Mucosa of descending colon (tissue), 3 donors: ENCODE results near the gene EIF3CL. TPM values are rescaled to one million over a fixed set of nuclear protein-coding genes. Genes with fewer than 3 reads are reported as not detected.
A peak's percentile ranks its signal among the peaks of the same experiment; 100 is the strongest.
"Not testable (repeated sequence)": the region's sequence is repeated elsewhere in the genome, so short reads cannot be mapped to it uniquely, and the experiment has no call there.

Experiments
- ATAC-seq: fragments of 200-7000 bp; cut with Tn5 transposase; one replicate; pipeline ENCODE4 v1.9.1; 2020; ENCODE audit warnings: mild to moderate bottlenecking, moderate library complexity
- DNase-seq, 3 donors: peaks; one replicate each; pipeline ENCODE4 v3.0.0-alpha.2; 2020
- H3K36me3 ChIP-seq: fragments of 200-600 bp; one replicate; pipeline ENCODE4 v1.8.0; 2021; ENCODE audit warnings: low read depth, mild to moderate bottlenecking
- H3K4me1 ChIP-seq: fragments of 200-600 bp; one replicate; pipeline ENCODE4 v1.8.0; 2021; ENCODE audit warnings: low read depth, mild to moderate bottlenecking
- H3K4me3 ChIP-seq: fragments of 200-600 bp; one replicate; pipeline ENCODE4 v1.8.0; 2021; ENCODE audit warnings: mild to moderate bottlenecking
- H3K9me3 ChIP-seq: fragments of 200-600 bp; one replicate; pipeline ENCODE4 v1.8.0; 2021; ENCODE audit warnings: mild to moderate bottlenecking
- intact Hi-C, 2 donors: fragments of 100-400 bp; cut with DNase I in 1 of 2; cut with micrococcal nuclease in 1 of 2; formaldehyde crosslinking; loops; one replicate each; pipeline versions ENCODE4 v1.11.0 to v1.11.1; 2022; cut with DNase I, micrococcal nuclease
- total RNA-seq, 3 donors: library from RNA; stranded (reverse); fragmentation: NEBNext Ultra II Directional in 2 of 3; extraction: Animal tissue kit (Norgen Biotek cat#: 25700) in 2 of 3; gene quantifications; one replicate each; pipeline versions ENCODE4 v1.2.1 to v1.2.4, GENCODE V29; 2021 to 2023
- donor health status: DM: no; HTN: no; CAD: no; lungs with moderate emphysema.
- donor health status: DM: no; HTN: no; CAD: no.
- donor health status: DM: no; HTN: yes; CAD: no.

EIF3CL gene
- total RNA-seq, 3 donors from 2014 or later, result 36.5 to 104 (median 52.4) TPM

DNA sequence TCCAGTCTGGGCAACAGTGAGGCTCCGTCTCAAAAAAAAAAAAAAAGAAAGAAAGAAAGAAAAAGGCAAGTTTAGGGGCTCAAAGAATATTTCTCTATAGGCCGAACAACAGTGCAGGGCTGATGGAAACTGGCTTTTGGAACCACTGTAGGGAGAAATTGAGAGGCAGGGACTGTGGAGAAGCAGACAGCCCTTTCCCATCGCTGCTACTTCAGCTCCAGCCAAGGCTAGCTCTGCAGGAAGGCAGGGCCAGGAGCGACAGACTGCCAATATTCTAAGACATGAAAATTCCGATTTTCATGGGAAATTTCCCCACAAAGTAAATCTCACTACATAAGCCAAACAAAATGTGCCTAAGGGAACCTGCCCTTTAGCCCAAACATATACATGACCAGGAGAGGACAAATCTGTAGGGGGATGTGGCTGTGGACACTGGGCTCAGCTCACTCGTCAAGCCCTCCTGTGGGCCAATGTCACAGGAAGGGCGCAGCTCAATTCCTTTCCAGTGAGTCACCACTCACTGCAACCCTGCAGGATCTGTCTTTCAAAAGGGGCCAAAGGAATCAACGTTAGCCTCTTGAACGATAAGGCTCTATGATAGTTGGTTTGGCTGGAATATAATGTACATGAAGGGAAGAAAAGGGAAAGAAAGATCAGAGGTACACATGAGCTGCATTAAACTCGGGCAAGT, 21.3 kb downstream of the EIF3CL start:
- H3K4me3 ChIP-seq, H3K4me1 ChIP-seq, DNase-seq, ATAC-seq, H3K36me3 ChIP-seq, intact Hi-C loops, H3K9me3 ChIP-seq: not testable (repeated sequence)

DNA sequence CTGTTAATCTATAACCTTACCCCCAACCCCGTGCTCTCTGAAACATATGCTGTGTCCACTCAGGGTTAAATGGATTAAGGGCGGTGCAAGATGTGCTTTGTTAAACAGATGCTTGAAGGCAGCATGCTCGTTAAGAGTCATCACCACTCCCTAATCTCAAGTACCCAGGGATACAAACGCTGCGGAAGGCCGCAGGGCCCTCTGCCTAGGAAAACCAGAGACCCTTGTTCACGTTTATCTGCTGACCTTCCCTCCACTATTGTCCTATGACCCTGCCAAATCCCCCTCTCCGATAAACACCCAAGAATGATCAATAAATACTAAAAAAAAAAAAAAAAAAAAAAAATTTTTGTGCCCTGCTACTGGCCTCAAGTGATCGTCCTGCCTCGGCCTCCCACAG, 25.8 kb downstream of the EIF3CL start:
- H3K4me1 ChIP-seq, H3K4me3 ChIP-seq, intact Hi-C loops, ATAC-seq, DNase-seq, H3K36me3 ChIP-seq, H3K9me3 ChIP-seq: not testable (repeated sequence)

DNA sequence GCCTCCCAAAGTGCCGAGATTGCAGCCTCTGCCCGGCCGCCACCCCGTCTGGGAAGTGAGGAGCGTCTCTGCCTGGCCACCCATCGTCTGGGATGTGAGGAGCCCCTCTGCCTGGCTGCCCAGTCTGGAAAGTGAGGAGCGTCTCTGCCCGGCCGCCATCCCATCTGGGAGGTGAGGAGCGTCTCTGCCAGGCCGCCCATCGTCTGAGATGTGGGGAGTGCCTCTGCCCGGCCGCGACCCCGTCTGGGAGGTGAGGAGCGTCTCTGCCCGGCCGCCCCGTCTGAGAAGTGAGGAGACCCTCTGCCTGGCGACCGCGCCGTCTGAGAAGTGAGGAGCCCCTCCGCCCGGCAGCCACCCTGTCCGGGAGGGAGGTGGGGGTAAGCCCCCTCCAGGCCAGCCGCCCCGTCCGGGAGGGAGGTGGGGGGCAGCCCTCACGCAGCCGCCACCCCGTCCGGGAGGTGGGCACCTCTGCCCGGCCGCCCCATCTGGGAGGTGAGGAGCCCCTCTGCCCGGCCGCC, 26.5 kb downstream of the EIF3CL start:
- H3K9me3 ChIP-seq, H3K4me1 ChIP-seq, H3K36me3 ChIP-seq, ATAC-seq, H3K4me3 ChIP-seq, intact Hi-C loops: not testable (repeated sequence)
- peak in 1 of 3 donors; percentile 36 for DNase-seq

DNA sequence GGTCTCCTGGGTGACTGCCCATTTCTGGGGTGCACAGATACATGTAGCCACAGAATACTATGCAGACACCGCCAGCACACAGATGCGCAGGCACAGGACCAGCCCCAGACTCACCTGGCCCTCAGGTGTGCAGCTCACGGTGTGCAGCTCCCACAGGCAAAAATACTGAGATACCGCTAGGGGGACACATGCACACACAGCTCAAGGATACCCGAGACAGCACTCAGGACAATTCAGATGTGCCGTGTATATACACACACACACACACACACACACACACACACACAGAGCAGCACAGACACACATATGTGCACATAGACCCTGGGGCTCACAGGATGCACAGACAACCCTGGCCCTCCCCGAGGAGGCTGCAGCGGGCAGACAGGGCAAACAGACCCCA, 28.5 kb downstream of the EIF3CL start:
- DNase-seq, result peak in 1 of 3 donors; percentile 28
- H3K4me1 ChIP-seq, H3K9me3 ChIP-seq, H3K36me3 ChIP-seq, H3K4me3 ChIP-seq, intact Hi-C loops: not testable (repeated sequence)
- ATAC-seq, result peak; percentile 80

DNA sequence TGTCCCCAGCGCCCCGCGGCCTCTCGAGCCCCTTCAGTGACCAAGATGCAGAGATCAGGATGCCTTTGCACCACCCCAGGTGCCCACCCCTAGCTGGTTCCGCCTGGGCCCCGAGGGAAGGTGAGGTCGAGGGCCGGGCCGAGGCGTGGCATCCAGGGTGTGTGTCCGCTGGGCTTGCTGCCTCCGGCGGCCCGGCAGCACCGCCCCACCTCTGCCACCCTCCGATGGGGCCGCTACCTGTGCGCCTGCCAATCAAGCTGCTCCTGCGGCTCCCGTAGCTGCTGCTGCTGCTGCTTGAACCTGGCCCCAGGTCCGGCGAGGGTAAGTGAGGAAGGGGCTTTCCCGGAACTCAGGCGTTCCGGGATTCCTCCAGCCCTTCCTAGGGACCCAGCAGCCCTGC, 29.4 kb downstream of the EIF3CL start:
- H3K36me3 ChIP-seq, H3K4me1 ChIP-seq, intact Hi-C loops, H3K9me3 ChIP-seq, H3K4me3 ChIP-seq, DNase-seq: not testable (repeated sequence)
- peak; percentile 84 for ATAC-seq

DNA sequence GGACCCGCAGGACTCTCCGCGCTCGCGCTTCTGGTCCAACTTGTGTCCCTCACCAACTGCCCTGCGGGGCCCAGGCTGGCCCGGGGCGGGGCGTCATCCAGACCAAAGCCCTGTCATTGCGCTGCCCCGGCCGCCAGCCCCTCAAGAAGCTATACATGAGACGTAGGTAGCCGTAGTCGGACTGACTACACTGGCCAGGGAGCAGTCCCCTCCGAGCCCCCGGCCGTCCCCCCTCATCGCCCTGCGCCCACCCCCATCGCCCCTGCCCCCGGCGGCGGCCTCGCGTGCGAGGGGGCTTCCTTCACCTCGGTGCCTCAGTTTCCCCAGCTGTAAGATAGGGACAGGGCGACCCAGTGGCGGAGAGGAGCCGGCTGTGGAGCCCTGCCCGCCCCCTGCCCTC, 35.7 kb downstream of the EIF3CL start:
- ATAC-seq, intact Hi-C loops, H3K36me3 ChIP-seq, H3K9me3 ChIP-seq, DNase-seq, H3K4me1 ChIP-seq, H3K4me3 ChIP-seq: not testable (repeated sequence)

DNA sequence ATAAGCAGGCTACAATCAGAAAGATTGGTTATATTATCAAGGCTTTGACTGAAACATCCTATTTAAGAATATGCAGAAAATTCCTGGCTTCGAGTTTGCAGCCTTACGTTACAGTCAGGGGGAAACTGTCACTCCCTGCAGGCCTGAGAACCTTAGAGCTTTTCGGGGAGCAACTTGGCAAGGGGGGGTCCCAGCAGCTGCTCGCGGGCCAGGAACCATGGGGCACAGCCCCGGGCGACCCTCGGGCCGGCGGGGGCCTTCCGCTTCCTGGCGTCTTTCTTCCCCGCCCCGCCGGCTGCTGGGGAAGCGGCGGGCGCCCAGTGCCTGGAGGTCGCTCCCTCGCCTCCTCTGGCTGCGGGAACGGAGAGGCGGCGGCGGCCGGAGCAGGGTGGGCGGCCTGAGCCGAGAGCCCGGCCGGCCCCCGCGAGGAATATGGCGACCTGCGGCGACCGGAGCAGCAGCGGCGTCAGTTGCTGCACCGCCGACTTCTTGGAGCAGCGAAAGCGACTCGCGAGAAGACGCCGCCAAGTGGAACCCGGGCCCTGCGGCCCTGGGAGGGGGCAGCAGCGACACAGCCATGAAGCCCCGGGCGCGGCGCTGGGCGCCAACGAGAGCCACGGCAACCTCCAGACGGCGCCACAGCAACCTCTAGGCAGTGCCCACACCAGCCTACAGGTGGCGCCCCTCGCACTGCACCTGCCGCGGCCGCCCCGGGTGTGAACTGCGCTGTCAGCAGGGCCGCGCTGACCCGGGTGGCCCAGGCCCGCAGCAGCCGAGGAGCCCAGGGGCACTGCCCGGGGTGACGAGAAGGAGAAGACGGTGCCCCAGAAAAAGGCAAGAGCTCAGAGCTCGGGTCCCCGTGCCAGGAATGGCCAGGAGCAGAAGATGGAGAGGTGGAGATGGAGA, 39.1 kb downstream of the EIF3CL start:
- ATAC-seq (peak; percentile 100), DNase-seq (peak in 2 of 3 donors; percentile 0 to 24)
- intact Hi-C loops, H3K36me3 ChIP-seq, H3K4me1 ChIP-seq, H3K9me3 ChIP-seq, H3K4me3 ChIP-seq: not testable (repeated sequence)

DNA sequence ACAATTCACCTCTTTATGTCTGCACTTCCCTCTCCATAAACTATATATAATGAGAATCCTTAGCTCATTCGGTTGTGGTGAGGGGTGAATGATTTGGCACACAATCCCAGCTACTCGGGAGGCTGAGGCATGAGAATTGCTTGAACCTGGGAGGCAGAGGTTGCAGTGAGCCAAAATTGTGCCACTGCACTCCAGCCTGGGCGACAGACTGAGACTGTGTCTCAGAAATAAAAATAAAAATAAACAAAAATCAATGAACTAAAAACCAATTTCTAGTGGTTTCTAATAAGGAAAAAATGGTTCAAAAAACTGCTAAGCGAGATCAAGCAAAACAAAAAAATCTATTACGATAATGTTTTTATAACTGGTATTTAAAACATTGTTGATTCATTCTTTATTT, 40.2 kb downstream of the EIF3CL start, which contains the start of gene NPIPB6:
NPIPB6 (minus strand) TSS at position 101 of the 400 bp plus-strand sequence. CDS start 686 bp downstream, outside the sequence.
- intact Hi-C loops, DNase-seq, H3K4me3 ChIP-seq, H3K9me3 ChIP-seq, H3K4me1 ChIP-seq, ATAC-seq, H3K36me3 ChIP-seq: not testable (repeated sequence)

DNA sequence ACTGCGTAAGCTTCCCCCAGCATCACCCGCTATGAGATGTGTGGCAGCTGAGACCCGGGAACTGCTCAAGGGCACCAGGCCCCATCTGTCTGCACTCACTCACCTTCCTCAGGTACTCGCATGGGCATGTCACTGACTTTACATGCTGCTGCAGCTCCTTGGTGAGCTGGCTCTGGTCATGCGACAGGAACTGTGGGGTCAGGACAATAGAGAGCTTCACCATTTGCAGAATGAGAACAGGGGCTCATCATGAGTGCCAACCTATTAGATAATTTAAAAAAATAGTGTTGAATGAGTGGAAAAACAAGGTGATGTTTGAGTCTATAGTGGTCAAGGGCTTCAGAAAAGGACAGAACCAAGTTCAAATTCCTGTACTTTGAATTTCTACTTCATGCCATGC, 41.0 kb downstream of the EIF3CL start:
- H3K4me3 ChIP-seq, H3K9me3 ChIP-seq, H3K4me1 ChIP-seq, DNase-seq, ATAC-seq, H3K36me3 ChIP-seq, intact Hi-C loops: not testable (repeated sequence)

DNA sequence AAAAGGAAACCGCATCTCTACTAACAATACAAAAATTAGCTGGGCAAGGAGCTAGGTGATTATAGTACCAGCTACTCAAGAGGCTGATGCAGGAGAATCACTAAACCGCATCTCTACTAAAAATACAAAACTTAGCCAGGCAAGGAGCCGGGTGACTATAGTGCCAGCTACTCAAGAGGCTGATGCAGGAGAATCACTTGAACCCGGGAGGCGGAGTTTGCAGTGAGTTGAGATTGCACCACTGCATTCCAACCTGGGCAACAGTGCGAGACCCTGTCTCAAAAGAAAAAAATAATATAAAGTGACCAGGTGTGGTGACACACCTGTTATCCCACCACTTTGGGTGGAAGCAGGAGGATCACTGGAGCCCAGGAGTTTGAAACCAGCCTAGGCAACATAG, 65.4 kb downstream of the EIF3CL start:
- DNase-seq, H3K36me3 ChIP-seq, ATAC-seq, H3K4me3 ChIP-seq, H3K9me3 ChIP-seq, intact Hi-C loops, H3K4me1 ChIP-seq: not testable (repeated sequence)

DNA sequence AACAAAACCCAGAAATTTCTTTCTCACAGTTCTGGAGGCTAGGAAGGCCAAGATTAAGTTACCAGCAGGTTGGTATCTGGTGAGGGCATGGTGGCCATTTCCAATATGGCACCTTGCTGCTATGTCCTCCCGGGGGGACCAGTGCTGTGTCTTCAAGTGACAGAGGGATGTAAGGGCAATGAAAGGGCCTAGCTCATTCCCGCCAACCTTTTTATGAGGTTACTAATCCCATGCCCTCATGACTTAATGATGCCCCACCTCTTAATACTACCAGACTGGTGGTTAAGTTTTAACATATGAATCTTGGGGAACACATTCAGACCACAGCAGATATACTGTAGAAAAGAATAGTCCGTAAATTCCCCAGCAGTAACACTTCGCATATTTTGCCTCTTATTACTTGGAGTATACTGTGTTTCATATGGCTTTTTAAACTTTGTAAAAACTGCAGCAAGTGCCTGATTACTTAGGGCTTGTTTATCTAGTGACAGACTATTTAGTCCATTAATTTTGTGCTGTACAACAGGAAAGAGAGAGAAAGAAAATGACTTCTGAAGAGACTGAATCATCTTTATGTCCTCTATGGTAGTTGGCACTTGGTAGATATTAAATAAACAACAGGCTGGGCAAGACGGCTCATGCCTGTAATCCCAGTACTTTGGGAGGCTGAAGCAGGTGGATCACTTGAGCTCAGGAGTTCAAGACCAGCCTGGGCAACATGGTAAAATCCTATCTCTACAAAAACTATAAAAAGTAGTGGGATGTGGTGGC, 66.5 kb downstream of the EIF3CL start:
- H3K4me1 ChIP-seq, ATAC-seq, intact Hi-C loops, DNase-seq, H3K9me3 ChIP-seq, H3K4me3 ChIP-seq, H3K36me3 ChIP-seq: not testable (repeated sequence)

DNA sequence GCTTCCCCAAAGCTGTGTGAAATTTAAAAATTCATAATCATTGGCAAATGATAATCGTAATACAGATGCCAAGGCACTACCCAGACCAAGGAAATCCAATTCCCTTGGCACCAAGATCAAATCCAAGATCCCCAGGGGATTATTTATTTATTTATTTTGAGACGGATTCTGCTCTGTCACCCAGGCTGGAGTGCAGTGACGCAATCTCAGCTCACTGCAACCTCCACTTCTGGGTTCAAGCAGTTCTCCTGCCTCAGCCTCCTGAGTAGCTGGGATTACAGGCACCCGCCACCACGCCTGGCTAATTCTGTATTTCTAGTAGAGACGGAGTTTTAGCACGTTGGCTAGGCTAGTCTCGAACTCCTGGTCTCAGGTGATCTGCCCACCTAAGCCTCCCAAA, 68.0 kb downstream of the EIF3CL start:
- H3K36me3 ChIP-seq, intact Hi-C loops, H3K4me3 ChIP-seq, ATAC-seq, H3K9me3 ChIP-seq, H3K4me1 ChIP-seq, DNase-seq: not testable (repeated sequence)

DNA sequence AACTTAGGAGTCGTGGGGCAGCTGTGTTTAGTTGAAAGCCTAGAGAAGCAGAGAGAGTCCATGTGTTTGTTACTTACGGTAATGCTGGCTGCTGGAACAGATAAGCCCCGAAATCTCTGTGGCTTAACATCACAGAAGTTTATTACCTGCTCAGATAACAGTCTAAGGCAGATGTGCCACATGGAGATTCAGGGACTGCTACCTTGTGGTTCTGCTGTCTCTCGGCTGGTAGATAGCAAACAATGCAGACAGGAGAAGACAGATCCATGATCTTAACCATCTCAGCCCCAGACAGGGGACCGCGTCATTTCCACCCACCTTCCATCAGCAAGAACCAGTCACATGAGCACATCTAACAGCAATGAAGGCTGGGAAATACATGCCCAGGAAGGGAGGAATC, 71.0 kb downstream of the EIF3CL start:
- DNase-seq, H3K4me1 ChIP-seq, H3K36me3 ChIP-seq, H3K4me3 ChIP-seq, intact Hi-C loops, H3K9me3 ChIP-seq, ATAC-seq: not testable (repeated sequence)

DNA sequence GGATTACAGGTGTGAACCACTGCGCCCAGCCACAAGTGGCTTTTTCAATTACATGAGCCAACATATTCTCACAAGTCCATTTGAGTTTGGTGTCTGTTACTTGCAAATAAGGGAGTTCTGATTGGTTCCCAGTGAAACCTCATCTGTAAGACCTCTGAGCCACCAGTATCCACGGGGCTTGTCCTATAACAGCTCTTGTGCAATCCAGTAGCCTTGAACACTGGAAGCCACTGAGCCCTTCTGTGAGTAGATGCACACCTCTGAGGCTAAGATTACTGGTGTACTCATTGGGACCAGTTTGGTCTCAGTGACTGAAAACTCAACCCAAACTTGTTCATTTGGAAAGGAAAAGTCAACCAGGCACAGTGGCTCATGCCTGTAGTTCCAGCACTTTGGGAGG, 72.7 kb downstream of the EIF3CL start:
- H3K4me3 ChIP-seq, H3K36me3 ChIP-seq, ATAC-seq, H3K4me1 ChIP-seq, H3K9me3 ChIP-seq, intact Hi-C loops, DNase-seq: not testable (repeated sequence)
